Measurements from ENCODE around the gene DHRS3. TPM values are rescaled to one million over a fixed set of nuclear protein-coding genes. Genes with fewer than 3 reads are reported as not detected.

The DHRS3 gene
- 10 to 100 TPM; 21.0 to 41.0 (median 35.1) TPM for total RNA-seq
- polyA plus RNA-seq = 10 to 100 TPM in 2 of 3 donors, 1 to 10 TPM in 1; 8.9 to 19.5 (median 13.6) TPM
- long read RNA-seq, donor 1, transcript DHRS3-204 (6 exons, 1,722 nt) = major isoform, 15 of 15 reads
- long read RNA-seq, donor 1, partial matches to known transcripts = 0 of 15 reads
- long read RNA-seq, donor 1, other reads (novel, unspliced or antisense) = 0 of 15 reads
- long read RNA-seq, donor 2, transcript DHRS3-204 (6 exons, 1,722 nt) = major isoform, 20 of 20 reads
- long read RNA-seq, donor 2, partial matches to known transcripts = 0 of 20 reads
- long read RNA-seq, donor 2, other reads (novel, unspliced or antisense) = 0 of 20 reads

GRCh38 chr1:12617901-12618660, at the start of gene DHRS3:
Gene DHRS3, minus strand, starts transcription at chr1:12618210. Its CDS starts 862 bp downstream, at chr1:12617348.
- WGBS, 5 donors = 0 to 1% (median 1%) methylated on average over 47 to 69 of the region's 69 CpGs
- peaks cover 34 to 92% (median 70%) of the 10 kb centered on the region in 6 donors for H3K4me1 ChIP-seq

DNA sequence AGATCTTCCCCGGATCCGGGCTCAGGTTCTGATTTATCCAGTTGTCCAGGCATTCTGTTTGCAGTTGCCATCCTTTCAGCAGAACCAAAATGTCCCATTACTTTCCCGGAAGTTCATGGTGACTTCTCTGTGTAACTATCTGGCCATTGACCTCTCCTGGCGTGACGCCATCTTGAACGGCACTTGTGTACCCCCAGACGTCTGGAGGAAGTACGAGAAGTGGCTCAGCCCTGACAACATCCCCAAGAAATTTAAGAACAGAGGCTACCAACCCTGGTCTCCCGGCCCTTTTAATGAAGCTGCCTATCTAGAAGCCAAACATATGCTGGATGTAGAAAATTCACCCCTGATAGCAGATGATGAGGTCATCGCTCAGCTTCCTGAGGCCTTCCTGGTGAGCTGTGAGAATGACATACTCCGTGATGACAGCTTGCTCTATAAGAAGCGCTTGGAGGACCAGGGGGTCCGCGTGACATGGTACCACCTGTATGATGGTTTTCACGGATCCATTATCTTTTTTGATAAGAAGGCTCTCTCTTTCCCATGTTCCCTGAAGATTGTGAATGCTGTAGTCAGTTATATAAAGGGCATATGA, 48.2 kb upstream of the DHRS3 start:
- Histone ChIP-seq H3K9me3 (peaks cover 0 to 24% (median 18%) of the 10 kb centered on the region in 8 donors), H3K36me3 (no peaks in the 10 kb centered on the region), H3K27me3 (replicated peaks in 1 of 7) (peaks cover 0 to 7% (median 0%) of the 10 kb centered on the region in 7 donors), H3K27ac (no peak overlapping the region), H3K4me3 (no peak overlapping the region), H3K4me1 (no peaks in the 10 kb centered on the region)
- WGBS, 5 donors = 80 to 89% (median 85%) methylated on average over 14 to 15 of the region's 15 CpGs
- no peak for TF ChIP-seq POLR2AphosphoS5 (IDR thresholded peaks at IDR 0.05)
- TF ChIP-seq, protein P1, sequence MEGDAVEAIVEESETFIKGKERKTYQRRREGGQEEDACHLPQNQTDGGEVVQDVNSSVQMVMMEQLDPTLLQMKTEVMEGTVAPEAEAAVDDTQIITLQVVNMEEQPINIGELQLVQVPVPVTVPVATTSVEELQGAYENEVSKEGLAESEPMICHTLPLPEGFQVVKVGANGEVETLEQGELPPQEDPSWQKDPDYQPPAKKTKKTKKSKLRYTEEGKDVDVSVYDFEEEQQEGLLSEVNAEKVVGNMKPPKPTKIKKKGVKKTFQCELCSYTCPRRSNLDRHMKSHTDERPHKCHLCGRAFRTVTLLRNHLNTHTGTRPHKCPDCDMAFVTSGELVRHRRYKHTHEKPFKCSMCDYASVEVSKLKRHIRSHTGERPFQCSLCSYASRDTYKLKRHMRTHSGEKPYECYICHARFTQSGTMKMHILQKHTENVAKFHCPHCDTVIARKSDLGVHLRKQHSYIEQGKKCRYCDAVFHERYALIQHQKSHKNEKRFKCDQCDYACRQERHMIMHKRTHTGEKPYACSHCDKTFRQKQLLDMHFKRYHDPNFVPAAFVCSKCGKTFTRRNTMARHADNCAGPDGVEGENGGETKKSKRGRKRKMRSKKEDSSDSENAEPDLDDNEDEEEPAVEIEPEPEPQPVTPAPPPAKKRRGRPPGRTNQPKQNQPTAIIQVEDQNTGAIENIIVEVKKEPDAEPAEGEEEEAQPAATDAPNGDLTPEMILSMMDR (IDR thresholded peaks at IDR 0.05 in 8 of 11, conservative IDR thresholded peaks at IDR 0.05 in 3 of 11) = no peak
- no peak for DNase-seq
- intact Hi-C loops (cut with DNase I; ENCODE audit: low total_unique reads) = no loop called here

More at GRCh38 chr1:12617901-12618660, at the start of gene DHRS3:
- peaks cover 0 to 48% (median 7%) of the 10 kb centered on the region in 7 donors for H3K27me3 ChIP-seq (replicated peaks in 1 of 7)
- H3K9me3 ChIP-seq = no peaks in the 10 kb centered on the region
- TF ChIP-seq POLR2AphosphoS5 (IDR thresholded peaks at IDR 0.05) (peak; percentile 67 to 87 (median 81)), POLR2A (IDR thresholded peaks at IDR 0.05) (no peak)
- TF ChIP-seq, protein P1 (IDR thresholded peaks at IDR 0.05 in 8 of 11, conservative IDR thresholded peaks at IDR 0.05 in 3 of 11) = peak in 1 of 11 experiments; percentile 13
- H3K27ac ChIP-seq = peak within 1 kb of the TSS; percentile 68 to 90 (median 84)
- intact Hi-C loops (cut with DNase I; ENCODE audit: low total_unique reads) = loop anchor here (10.0 kb wide), 1 partner anchor 213 kb away; no protein-coding TSS in a partner anchor
- DNase-seq = peak; percentile 90
- H3K36me3 ChIP-seq = no peaks in the 10 kb centered on the region
- peak within 1 kb of the TSS; percentile 49 to 87 (median 66) for H3K4me3 ChIP-seq

DNA sequence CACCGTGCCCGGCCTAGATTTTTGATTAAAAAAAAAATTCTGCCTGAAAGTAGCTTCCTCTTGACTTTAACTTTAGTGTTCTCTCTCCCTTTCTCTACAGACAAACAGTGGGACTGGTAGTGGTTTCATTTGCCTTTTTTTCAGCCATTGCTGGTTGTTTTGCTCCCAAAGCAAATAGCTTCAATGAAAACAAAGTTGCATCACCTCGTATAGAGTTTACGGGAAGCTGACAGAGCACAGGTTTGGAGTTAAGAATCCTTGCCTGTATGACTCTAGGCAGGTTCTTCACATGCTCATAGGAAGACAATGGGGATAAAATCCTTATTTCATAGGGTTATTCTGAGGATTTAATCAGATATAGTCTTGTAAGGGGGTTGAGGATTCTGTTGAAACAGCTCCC, 47.5 kb upstream of the DHRS3 start:
- 75 to 90% (median 82%) methylated on average over 4 of the region's 4 CpGs for WGBS, 5 donors
- Histone ChIP-seq H3K36me3 (no peaks in the 10 kb centered on the region), H3K27me3 (replicated peaks in 1 of 7) (no peaks in the 10 kb centered on the region), H3K4me1 (no peaks in the 10 kb centered on the region), H3K9me3 (peaks cover 0 to 24% (median 18%) of the 10 kb centered on the region in 8 donors), H3K4me3 (no peak overlapping the region), H3K27ac (no peak overlapping the region)
- DNase-seq = no peak
- no peak for TF ChIP-seq POLR2A (IDR thresholded peaks at IDR 0.05)
- no peak for TF ChIP-seq POLR2AphosphoS5 (IDR thresholded peaks at IDR 0.05)
- TF ChIP-seq, protein P1 (IDR thresholded peaks at IDR 0.05 in 8 of 11, conservative IDR thresholded peaks at IDR 0.05 in 3 of 11) = no peak
- intact Hi-C loops (cut with DNase I; ENCODE audit: low total_unique reads) = no loop called here

Measured in spleen (tissue), 13 donors.